ENCODE results near the gene IL37.

The IL37 gene

GRCh38 chr2:112920923-112921532 lies 10.1 kb downstream of the IL37 start:
- Histone ChIP-seq H2AFZ (ENCODE audit: low read length) (no peak overlapping the region), H3K4me1 (ENCODE audit: insufficient read depth, low read length, severe bottlenecking) (no peaks in the 10 kb centered on the region), H4K20me1 (ENCODE audit: insufficient read depth, low read length) (no peaks in the 10 kb centered on the region), H3K79me2 (ENCODE audit: insufficient read depth, low read length) (no peaks in the 10 kb centered on the region), H3K4me3 (ENCODE audit: low read depth, low read length, poor library complexity, severe bottlenecking) (no peak overlapping the region), H3K36me3 (ENCODE audit: insufficient read depth, low read length) (no peaks in the 10 kb centered on the region), H3K4me2 (ENCODE audit: low read length) (no peak overlapping the region), H3K9ac (ENCODE audit: low read length) (no peak overlapping the region), H3K27me3 (ENCODE audit: insufficient read depth, low read length) (0 out of 2 replicates have a peak, but pooled peaks cover 3% of the 10 kb centered on the region), H3F3A (ENCODE audit: insufficient read depth, low read length) (no peaks in the 10 kb centered on the region), H3K27ac (ENCODE audit: low read depth, low read length, poor library complexity, severe bottlenecking) (no peak overlapping the region), H3K9me2 (ENCODE audit: low read depth, low read length) (no peaks in the 10 kb centered on the region), H3K9me3 (ENCODE audit: low read length) (no peaks in the 10 kb centered on the region)
- TF ChIP-seq, protein P1, sequence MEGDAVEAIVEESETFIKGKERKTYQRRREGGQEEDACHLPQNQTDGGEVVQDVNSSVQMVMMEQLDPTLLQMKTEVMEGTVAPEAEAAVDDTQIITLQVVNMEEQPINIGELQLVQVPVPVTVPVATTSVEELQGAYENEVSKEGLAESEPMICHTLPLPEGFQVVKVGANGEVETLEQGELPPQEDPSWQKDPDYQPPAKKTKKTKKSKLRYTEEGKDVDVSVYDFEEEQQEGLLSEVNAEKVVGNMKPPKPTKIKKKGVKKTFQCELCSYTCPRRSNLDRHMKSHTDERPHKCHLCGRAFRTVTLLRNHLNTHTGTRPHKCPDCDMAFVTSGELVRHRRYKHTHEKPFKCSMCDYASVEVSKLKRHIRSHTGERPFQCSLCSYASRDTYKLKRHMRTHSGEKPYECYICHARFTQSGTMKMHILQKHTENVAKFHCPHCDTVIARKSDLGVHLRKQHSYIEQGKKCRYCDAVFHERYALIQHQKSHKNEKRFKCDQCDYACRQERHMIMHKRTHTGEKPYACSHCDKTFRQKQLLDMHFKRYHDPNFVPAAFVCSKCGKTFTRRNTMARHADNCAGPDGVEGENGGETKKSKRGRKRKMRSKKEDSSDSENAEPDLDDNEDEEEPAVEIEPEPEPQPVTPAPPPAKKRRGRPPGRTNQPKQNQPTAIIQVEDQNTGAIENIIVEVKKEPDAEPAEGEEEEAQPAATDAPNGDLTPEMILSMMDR (IDR thresholded peaks at IDR 0.05; ENCODE audit: low read length), result no peak
- TF ChIP-seq EZH2 (IDR thresholded peaks at IDR 0.05; ENCODE audit: borderline replicate concordance, low read length), result no peak

- H3K4me1 ChIP-seq (ENCODE audit: insufficient read depth, low read length, severe bottlenecking), result no peaks in the 10 kb centered on the region
- H3K27me3 ChIP-seq (ENCODE audit: insufficient read depth, low read length), result 0 out of 2 replicates have a peak, but pooled peaks cover 3% of the 10 kb centered on the region
- TF ChIP-seq, protein P1 (IDR thresholded peaks at IDR 0.05; ENCODE audit: low read length), result no peak
- no peak for TF ChIP-seq EZH2 (IDR thresholded peaks at IDR 0.05; ENCODE audit: borderline replicate concordance, low read length)
- H3F3A ChIP-seq (ENCODE audit: insufficient read depth, low read length), result no peaks in the 10 kb centered on the region
- no peak overlapping the region for H3K9ac ChIP-seq (ENCODE audit: low read length)
- H3K9me3 ChIP-seq (ENCODE audit: low read length), result no peaks in the 10 kb centered on the region
- H3K9me2 ChIP-seq (ENCODE audit: low read depth, low read length), result no peaks in the 10 kb centered on the region
- no peak overlapping the region for H3K27ac ChIP-seq (ENCODE audit: low read depth, low read length, poor library complexity, severe bottlenecking)
- H3K79me2 ChIP-seq (ENCODE audit: insufficient read depth, low read length), result no peaks in the 10 kb centered on the region
- no peak overlapping the region for H3K4me3 ChIP-seq (ENCODE audit: low read depth, low read length, poor library complexity, severe bottlenecking)
- H2AFZ ChIP-seq (ENCODE audit: low read length), result no peak overlapping the region
- no peaks in the 10 kb centered on the region for H3K36me3 ChIP-seq (ENCODE audit: insufficient read depth, low read length)
- no peaks in the 10 kb centered on the region for H4K20me1 ChIP-seq (ENCODE audit: insufficient read depth, low read length)
- no peak overlapping the region for H3K4me2 ChIP-seq (ENCODE audit: low read length)
These were observed 11.0 kb downstream of the IL37 start for GRCh38 chr2:112921982-112922381.

- H3K9me3 ChIP-seq (ENCODE audit: low read length), result no peaks in the 10 kb centered on the region
- TF ChIP-seq, protein P1 (IDR thresholded peaks at IDR 0.05; ENCODE audit: low read length), result no peak
- TF ChIP-seq EZH2 (IDR thresholded peaks at IDR 0.05; ENCODE audit: borderline replicate concordance, low read length), result no peak
These were observed 12.4 kb downstream of the IL37 start for GRCh38 chr2:112923237-112923966.

More at GRCh38 chr2:112923237-112923966, 12.4 kb downstream of the IL37 start:
- no peaks in the 10 kb centered on the region for H3F3A ChIP-seq (ENCODE audit: insufficient read depth, low read length)
- no peaks in the 10 kb centered on the region for H3K4me1 ChIP-seq (ENCODE audit: insufficient read depth, low read length, severe bottlenecking)
- no peaks in the 10 kb centered on the region for H4K20me1 ChIP-seq (ENCODE audit: insufficient read depth, low read length)
- H2AFZ ChIP-seq (ENCODE audit: low read length), result no peak overlapping the region
- H3K27ac ChIP-seq (ENCODE audit: low read depth, low read length, poor library complexity, severe bottlenecking), result no peak overlapping the region
- H3K9me2 ChIP-seq (ENCODE audit: low read depth, low read length), result no peaks in the 10 kb centered on the region
- H3K36me3 ChIP-seq (ENCODE audit: insufficient read depth, low read length), result no peaks in the 10 kb centered on the region
- no peak overlapping the region for H3K9ac ChIP-seq (ENCODE audit: low read length)
- H3K27me3 ChIP-seq (ENCODE audit: insufficient read depth, low read length), result 0 out of 2 replicates have a peak, but pooled peaks cover 3% of the 10 kb centered on the region
- H3K79me2 ChIP-seq (ENCODE audit: insufficient read depth, low read length), result no peaks in the 10 kb centered on the region
- no peak overlapping the region for H3K4me2 ChIP-seq (ENCODE audit: low read length)
- H3K4me3 ChIP-seq (ENCODE audit: low read depth, low read length, poor library complexity, severe bottlenecking), result no peak overlapping the region

All from OCI-LY1 (cell line).